HG03565 (cell line): ENCODE results near the gene PKLR.
"Not testable (repeated sequence)": the region's sequence is repeated elsewhere in the genome, so short reads cannot be mapped to it uniquely, and the experiment has no call there.

Experiments used
- ATAC-seq: cut with Tn5 transposase; IDR thresholded peaks from one replicate; pipeline ENCODE4 v1.9.1; 2021; ENCODE audit warnings: mild to moderate bottlenecking, moderate library complexity; ENCODE audit not compliant: unreplicated experiment

PKLR gene

GRCh38 chr1:155301342-155301841, at the start of gene PKLR:
Gene PKLR, minus strand, starts transcription at chr1:155301438. Its CDS starts 43 bp downstream, at chr1:155301395.
- ATAC-seq, result no peak

- ATAC-seq, result no peak
These were observed 41.6 kb upstream of the PKLR start for GRCh38 chr1:155342842-155343241.

- ATAC-seq, result no peak
These were observed 38.4 kb upstream of the PKLR start for GRCh38 chr1:155339515-155340097.

- ATAC-seq, result no peak
These were observed 33.7 kb upstream of the PKLR start for GRCh38 chr1:155334962-155335361.

GRCh38 chr1:155329980-155330598, 28.9 kb upstream of the PKLR start:
- no peak for ATAC-seq

GRCh38 chr1:155328856-155329255, 27.6 kb upstream of the PKLR start:
- ATAC-seq, result not testable (repeated sequence)

- no peak for ATAC-seq
These were observed 26.7 kb upstream of the PKLR start for GRCh38 chr1:155327981-155328380.

GRCh38 chr1:155326631-155327037, 25.4 kb upstream of the PKLR start:
- no peak for ATAC-seq

GRCh38 chr1:155326020-155326526, 24.8 kb upstream of the PKLR start:
- no peak for ATAC-seq

- no peak for ATAC-seq
These were observed 24.3 kb upstream of the PKLR start for GRCh38 chr1:155325603-155325893.

GRCh38 chr1:155324717-155325602, 23.7 kb upstream of the PKLR start:
- ATAC-seq, result no peak

GRCh38 chr1:155324037-155324716, 22.9 kb upstream of the PKLR start:
- peak; percentile 32 for ATAC-seq

GRCh38 chr1:155323729-155324036, 22.4 kb upstream of the PKLR start:
- ATAC-seq, result peak; percentile 21

- ATAC-seq, result peak; percentile 34
These were observed 21.9 kb upstream of the PKLR start for GRCh38 chr1:155322953-155323728.

GRCh38 chr1:155322571-155322952, 21.3 kb upstream of the PKLR start:
- no peak for ATAC-seq

- no peak for ATAC-seq
These were observed 20.6 kb upstream of the PKLR start for GRCh38 chr1:155321639-155322503.

- ATAC-seq, result no peak
These were observed 19.7 kb upstream of the PKLR start, which contains the start of gene RUSC1 for GRCh38 chr1:155320661-155321617. Gene RUSC1, plus strand, starts transcription at chr1:155320894. Its CDS starts 880 bp downstream, at chr1:155321774.

- no peak for ATAC-seq
These were observed 19.0 kb upstream of the PKLR start for GRCh38 chr1:155320252-155320651.
